ENCODE measurements around the gene INPP1.

Gene INPP1

GRCh38 chr2:190342611-190343010, 778 bp upstream of the INPP1 start:
- no peak for DNase-seq
- Histone ChIP-seq H3K4me2 (ENCODE audit: low read length, poor library complexity, severe bottlenecking) (no peak overlapping the region), H2BK120ac (ENCODE audit: low read depth, low read length) (no peak overlapping the region), H2AFZ (ENCODE audit: low read depth, low read length) (no peak overlapping the region), H3K14ac (ENCODE audit: low read length in 2 of 2) (no peak overlapping the region), H3K27me3 (ENCODE audit: control insufficient read depth in 1 of 2, insufficient read depth in 1 of 2, low read length in 2 of 2) (no peaks in the 10 kb centered on the region), H3K36me3 (ENCODE audit: control insufficient read depth in 1 of 2, insufficient read depth in 2 of 2, low read depth in 1 of 2, low read length in 2 of 2) (no peaks in the 10 kb centered on the region), H4K8ac (ENCODE audit: low read length) (peak overlapping the region; percentile 48), H3K4ac (ENCODE audit: low read depth in 1 of 2, low read length in 2 of 2) (no peak overlapping the region), H3K27ac (ENCODE audit: low read length, poor library complexity, severe bottlenecking) (no peak overlapping the region), H2BK12ac (ENCODE audit: low read length in 2 of 2) (peak overlapping the region; percentile 7 to 60), H3K9me3 (ENCODE audit: control insufficient read depth, low read length) (no peaks in the 10 kb centered on the region), H2BK15ac (ENCODE audit: low read depth, poor library complexity, severe bottlenecking) (no peak overlapping the region), H3K9ac (ENCODE audit: low read length) (no peak overlapping the region), H3K79me1 (replicated peaks; ENCODE audit: low read length, poor library complexity, severe bottlenecking) (peaks cover 3% of the 10 kb centered on the region), H2AK5ac (ENCODE audit: low read length, severe bottlenecking) (no peak overlapping the region), H3K4me1 (ENCODE audit: control insufficient read depth, insufficient read depth, low read depth, low read length) (peaks cover 1% of the 10 kb centered on the region), H3K4me3 (ENCODE audit: insufficient read depth in 1 of 2, low read depth in 1 of 2, low read length in 2 of 2) (no peak overlapping the region), H3K18ac (ENCODE audit: low read depth in 1 of 2, low read length in 2 of 2) (peak overlapping the region in 1 of 2 experiments; percentile 38), H2BK5ac (ENCODE audit: low read depth, low read length, poor library complexity, severe bottlenecking) (no peak overlapping the region), H4K91ac (ENCODE audit: low read length) (no peak overlapping the region), H3K23ac (ENCODE audit: low read length in 2 of 2) (no peak overlapping the region)
- 68% methylated on average over 4 of the region's 4 CpGs for WGBS

GRCh38 chr2:190343089-190343535, 277 bp upstream of the INPP1 start:
- Histone ChIP-seq H3K79me1 (replicated peaks; ENCODE audit: low read length, poor library complexity, severe bottlenecking) (peaks cover 3% of the 10 kb centered on the region), H3K27ac (ENCODE audit: low read length, poor library complexity, severe bottlenecking) (no peak overlapping the region), H3K14ac (ENCODE audit: low read length in 2 of 2) (no peak overlapping the region), H2BK5ac (ENCODE audit: low read depth, low read length, poor library complexity, severe bottlenecking) (no peak overlapping the region), H2AFZ (ENCODE audit: low read depth, low read length) (peak overlapping the region; percentile 36), H3K23ac (ENCODE audit: low read length in 2 of 2) (no peak overlapping the region), H3K9ac (ENCODE audit: low read length) (peak overlapping the region; percentile 87), H4K8ac (ENCODE audit: low read length) (no peak overlapping the region), H3K4me2 (ENCODE audit: low read length, poor library complexity, severe bottlenecking) (peak overlapping the region; percentile 92), H3K4me1 (ENCODE audit: control insufficient read depth, insufficient read depth, low read depth, low read length) (peaks cover 1% of the 10 kb centered on the region), H3K27me3 (ENCODE audit: control insufficient read depth in 1 of 2, insufficient read depth in 1 of 2, low read length in 2 of 2) (no peaks in the 10 kb centered on the region), H4K91ac (ENCODE audit: low read length) (peak overlapping the region; percentile 8), H3K4me3 (ENCODE audit: insufficient read depth in 1 of 2, low read depth in 1 of 2, low read length in 2 of 2) (peak overlapping the region; percentile 76 to 82), H2BK15ac (ENCODE audit: low read depth, poor library complexity, severe bottlenecking) (no peak overlapping the region), H3K4ac (ENCODE audit: low read depth in 1 of 2, low read length in 2 of 2) (peak overlapping the region in 1 of 2 experiments; percentile 40), H3K18ac (ENCODE audit: low read depth in 1 of 2, low read length in 2 of 2) (peak overlapping the region; percentile 6 to 89), H3K9me3 (ENCODE audit: control insufficient read depth, low read length) (no peaks in the 10 kb centered on the region), H2BK12ac (ENCODE audit: low read length in 2 of 2) (peak overlapping the region in 1 of 2 experiments; percentile 37), H2BK120ac (ENCODE audit: low read depth, low read length) (no peak overlapping the region), H3K36me3 (ENCODE audit: control insufficient read depth in 1 of 2, insufficient read depth in 2 of 2, low read depth in 1 of 2, low read length in 2 of 2) (no peaks in the 10 kb centered on the region), H2AK5ac (ENCODE audit: low read length, severe bottlenecking) (no peak overlapping the region)
- WGBS: 39% methylated on average over 8 of the region's 10 CpGs
- DNase-seq: no peak

- Histone ChIP-seq H2BK12ac (ENCODE audit: low read length in 2 of 2) (peak overlapping the region in 1 of 2 experiments; percentile 59), H4K91ac (ENCODE audit: low read length) (peak overlapping the region; percentile 46), H3K4ac (ENCODE audit: low read depth in 1 of 2, low read length in 2 of 2) (peak overlapping the region; percentile 52 to 73), H2BK5ac (ENCODE audit: low read depth, low read length, poor library complexity, severe bottlenecking) (no peak overlapping the region), H3K27me3 (ENCODE audit: control insufficient read depth in 1 of 2, insufficient read depth in 1 of 2, low read length in 2 of 2) (no peaks in the 10 kb centered on the region), H3K23ac (ENCODE audit: low read length in 2 of 2) (no peak overlapping the region), H2BK15ac (ENCODE audit: low read depth, poor library complexity, severe bottlenecking) (peak overlapping the region; percentile 97), H3K4me1 (ENCODE audit: control insufficient read depth, insufficient read depth, low read depth, low read length) (peaks cover 1% of the 10 kb centered on the region), H3K9ac (ENCODE audit: low read length) (peak overlapping the region; percentile 87), H3K18ac (ENCODE audit: low read depth in 1 of 2, low read length in 2 of 2) (peak overlapping the region; percentile 89 to 93), H3K9me3 (ENCODE audit: control insufficient read depth, low read length) (no peaks in the 10 kb centered on the region), H3K36me3 (ENCODE audit: control insufficient read depth in 1 of 2, insufficient read depth in 2 of 2, low read depth in 1 of 2, low read length in 2 of 2) (no peaks in the 10 kb centered on the region), H3K4me2 (ENCODE audit: low read length, poor library complexity, severe bottlenecking) (peak overlapping the region; percentile 92), H2AFZ (ENCODE audit: low read depth, low read length) (peak overlapping the region; percentile 83), H3K14ac (ENCODE audit: low read length in 2 of 2) (no peak overlapping the region), H3K79me1 (replicated peaks; ENCODE audit: low read length, poor library complexity, severe bottlenecking) (peaks cover 5% of the 10 kb centered on the region), H3K4me3 (ENCODE audit: insufficient read depth in 1 of 2, low read depth in 1 of 2, low read length in 2 of 2) (peak overlapping the region; percentile 76 to 82), H3K27ac (ENCODE audit: low read length, poor library complexity, severe bottlenecking) (no peak overlapping the region), H2BK120ac (ENCODE audit: low read depth, low read length) (peak overlapping the region; percentile 69), H2AK5ac (ENCODE audit: low read length, severe bottlenecking) (no peak overlapping the region), H4K8ac (ENCODE audit: low read length) (peak overlapping the region; percentile 96)
- DNase-seq: peak; percentile 44
- 19% methylated on average over 7 of the region's 7 CpGs for WGBS
These were observed 963 bp downstream of the INPP1 start for GRCh38 chr2:190344276-190344827.

- DNase-seq: no peak
- Histone ChIP-seq H3K9ac (ENCODE audit: low read length) (no peak overlapping the region), H2AK5ac (ENCODE audit: low read length, severe bottlenecking) (no peak overlapping the region), H2BK5ac (ENCODE audit: low read depth, low read length, poor library complexity, severe bottlenecking) (no peak overlapping the region), H4K8ac (ENCODE audit: low read length) (no peak overlapping the region), H3K79me1 (replicated peaks; ENCODE audit: low read length, poor library complexity, severe bottlenecking) (peaks cover 25% of the 10 kb centered on the region), H3K36me3 (ENCODE audit: control insufficient read depth in 1 of 2, insufficient read depth in 2 of 2, low read depth in 1 of 2, low read length in 2 of 2) (peaks cover 0 to 17% of the 10 kb centered on the region in 2 experiments), H4K91ac (ENCODE audit: low read length) (no peak overlapping the region), H2BK15ac (ENCODE audit: low read depth, poor library complexity, severe bottlenecking) (no peak overlapping the region), H3K4me3 (ENCODE audit: insufficient read depth in 1 of 2, low read depth in 1 of 2, low read length in 2 of 2) (no peak overlapping the region), H2AFZ (ENCODE audit: low read depth, low read length) (no peak overlapping the region), H3K4me1 (ENCODE audit: control insufficient read depth, insufficient read depth, low read depth, low read length) (peaks cover 2% of the 10 kb centered on the region), H3K27me3 (ENCODE audit: control insufficient read depth in 1 of 2, insufficient read depth in 1 of 2, low read length in 2 of 2) (no peaks in the 10 kb centered on the region), H3K14ac (ENCODE audit: low read length in 2 of 2) (no peak overlapping the region), H2BK120ac (ENCODE audit: low read depth, low read length) (no peak overlapping the region), H3K18ac (ENCODE audit: low read depth in 1 of 2, low read length in 2 of 2) (no peak overlapping the region), H3K4me2 (ENCODE audit: low read length, poor library complexity, severe bottlenecking) (no peak overlapping the region), H3K23ac (ENCODE audit: low read length in 2 of 2) (no peak overlapping the region), H3K4ac (ENCODE audit: low read depth in 1 of 2, low read length in 2 of 2) (no peak overlapping the region), H3K27ac (ENCODE audit: low read length, poor library complexity, severe bottlenecking) (no peak overlapping the region), H2BK12ac (ENCODE audit: low read length in 2 of 2) (no peak overlapping the region), H3K9me3 (ENCODE audit: control insufficient read depth, low read length) (no peaks in the 10 kb centered on the region)
These were observed 7.0 kb downstream of the INPP1 start for GRCh38 chr2:190350371-190350770.
